ENCODE data around the gene IL2RA. TPM values are rescaled to one million over a fixed set of nuclear protein-coding genes. Genes with fewer than 3 reads are reported as not detected.
"Not testable (repeated sequence)": the region's sequence is repeated elsewhere in the genome, so short reads cannot be mapped to it uniquely, and the experiment has no call there.

IL2RA gene
- total RNA-seq, 4 donors from 2014 or later = 0.79 to 1.1 TPM; not detected in 2

DNA sequence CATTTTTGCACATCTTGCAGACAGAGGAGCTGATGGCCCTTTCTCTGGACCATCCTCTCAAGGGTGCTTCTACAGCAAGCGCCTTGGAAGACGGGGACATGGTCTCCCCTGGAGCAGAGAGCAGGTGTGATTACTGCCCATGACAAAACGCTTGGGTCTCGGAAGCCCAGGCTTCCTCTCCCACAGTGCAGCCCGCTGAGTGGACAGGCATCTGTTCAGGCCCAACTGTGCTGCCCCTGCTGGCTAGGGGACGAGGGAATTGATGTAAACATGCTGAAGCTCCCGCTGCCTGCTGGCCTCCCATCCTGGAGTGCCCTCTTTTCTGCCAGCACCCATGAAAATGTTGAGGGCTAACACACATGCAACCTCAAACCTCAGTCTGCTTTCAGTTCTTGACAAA, 99.1 kb downstream of the IL2RA start:
- WGBS, 2 donors (ENCODE audit: low coverage in 1 of 2) = 85% methylated on average over 7 of the region's 7 CpGs; no CpG with 5 or more reads in 1 of the 2 donors
- DNase-seq = no peak
- Histone ChIP-seq H3K27me3 (no peaks in the 10 kb centered on the region), H3K9me3 (no peaks in the 10 kb centered on the region), H3K4me1 (peaks cover 0 to 5% (median 0%) of the 10 kb centered on the region in 4 donors), H3K36me3 (peaks cover 0 to 16% (median 0%) of the 10 kb centered on the region in 4 donors), H3K4me3 (no peak overlapping the region), H3K27ac (no peak overlapping the region)
- intact Hi-C loops (cut with DNase I; ENCODE audit: low total_unique reads) = no loop called here
- in situ Hi-C loops (cut with MboI; ENCODE audit: low pct_ligation_motif_present in 1 of 4, low pct_unique_long_range_greater_than_20kb in 1 of 4, low sequenced_read_pairs in 3 of 4) = no loop called here
- no peak for TF ChIP-seq POLR2A (IDR thresholded peaks at IDR 0.05)
- TF ChIP-seq, protein P1, sequence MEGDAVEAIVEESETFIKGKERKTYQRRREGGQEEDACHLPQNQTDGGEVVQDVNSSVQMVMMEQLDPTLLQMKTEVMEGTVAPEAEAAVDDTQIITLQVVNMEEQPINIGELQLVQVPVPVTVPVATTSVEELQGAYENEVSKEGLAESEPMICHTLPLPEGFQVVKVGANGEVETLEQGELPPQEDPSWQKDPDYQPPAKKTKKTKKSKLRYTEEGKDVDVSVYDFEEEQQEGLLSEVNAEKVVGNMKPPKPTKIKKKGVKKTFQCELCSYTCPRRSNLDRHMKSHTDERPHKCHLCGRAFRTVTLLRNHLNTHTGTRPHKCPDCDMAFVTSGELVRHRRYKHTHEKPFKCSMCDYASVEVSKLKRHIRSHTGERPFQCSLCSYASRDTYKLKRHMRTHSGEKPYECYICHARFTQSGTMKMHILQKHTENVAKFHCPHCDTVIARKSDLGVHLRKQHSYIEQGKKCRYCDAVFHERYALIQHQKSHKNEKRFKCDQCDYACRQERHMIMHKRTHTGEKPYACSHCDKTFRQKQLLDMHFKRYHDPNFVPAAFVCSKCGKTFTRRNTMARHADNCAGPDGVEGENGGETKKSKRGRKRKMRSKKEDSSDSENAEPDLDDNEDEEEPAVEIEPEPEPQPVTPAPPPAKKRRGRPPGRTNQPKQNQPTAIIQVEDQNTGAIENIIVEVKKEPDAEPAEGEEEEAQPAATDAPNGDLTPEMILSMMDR (IDR thresholded peaks at IDR 0.05) = no peak
- TF ChIP-seq POLR2AphosphoS5 (IDR thresholded peaks at IDR 0.05) = no peak
- no peak for TF ChIP-seq EP300 (IDR thresholded peaks at IDR 0.05; ENCODE audit: low read depth)

DNA sequence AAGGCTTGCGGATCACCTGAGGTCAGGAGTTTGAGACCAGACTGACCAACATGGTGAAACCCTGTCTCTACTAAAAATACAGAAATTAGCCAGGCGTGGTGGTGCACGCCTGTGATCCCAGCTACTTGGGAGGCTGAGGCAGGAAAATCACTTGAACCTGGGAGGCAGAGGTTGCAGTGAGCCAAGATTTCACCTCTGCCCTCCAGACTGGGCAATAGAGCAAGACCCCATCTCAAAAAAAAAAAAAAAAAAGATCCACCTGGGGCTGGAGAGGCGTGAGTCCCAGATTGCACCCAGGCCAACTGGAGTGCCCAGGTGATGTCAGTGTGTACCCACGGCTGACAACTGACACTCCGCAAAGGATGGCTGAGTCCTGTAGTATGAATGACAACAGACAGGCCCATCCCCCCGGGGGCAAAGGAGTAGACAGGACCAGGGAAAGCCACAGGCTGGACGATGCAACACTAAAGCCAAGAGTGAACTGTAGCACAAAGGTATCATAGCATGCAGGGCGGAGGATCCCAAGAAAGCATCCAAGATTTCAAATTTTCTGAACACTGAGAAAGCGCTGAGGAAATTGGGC, 99.7 kb downstream of the IL2RA start:
- DNase-seq; H3K4me1 ChIP-seq; intact Hi-C loops (cut with DNase I; ENCODE audit: low total_unique reads); H3K27ac ChIP-seq; in situ Hi-C loops (cut with MboI; ENCODE audit: low pct_ligation_motif_present in 1 of 4, low pct_unique_long_range_greater_than_20kb in 1 of 4, low sequenced_read_pairs in 3 of 4); H3K9me3 ChIP-seq; H3K27me3 ChIP-seq; H3K4me3 ChIP-seq: not testable (repeated sequence)
- H3K36me3 ChIP-seq = peaks cover 0 to 16% (median 0%) of the 10 kb centered on the region in 4 donors
- whole genome bisulfite sequencing, 2 donors (ENCODE audit: low coverage in 1 of 2) = 98 to 100% methylated on average over 6 to 10 of the region's 10 CpGs

DNA sequence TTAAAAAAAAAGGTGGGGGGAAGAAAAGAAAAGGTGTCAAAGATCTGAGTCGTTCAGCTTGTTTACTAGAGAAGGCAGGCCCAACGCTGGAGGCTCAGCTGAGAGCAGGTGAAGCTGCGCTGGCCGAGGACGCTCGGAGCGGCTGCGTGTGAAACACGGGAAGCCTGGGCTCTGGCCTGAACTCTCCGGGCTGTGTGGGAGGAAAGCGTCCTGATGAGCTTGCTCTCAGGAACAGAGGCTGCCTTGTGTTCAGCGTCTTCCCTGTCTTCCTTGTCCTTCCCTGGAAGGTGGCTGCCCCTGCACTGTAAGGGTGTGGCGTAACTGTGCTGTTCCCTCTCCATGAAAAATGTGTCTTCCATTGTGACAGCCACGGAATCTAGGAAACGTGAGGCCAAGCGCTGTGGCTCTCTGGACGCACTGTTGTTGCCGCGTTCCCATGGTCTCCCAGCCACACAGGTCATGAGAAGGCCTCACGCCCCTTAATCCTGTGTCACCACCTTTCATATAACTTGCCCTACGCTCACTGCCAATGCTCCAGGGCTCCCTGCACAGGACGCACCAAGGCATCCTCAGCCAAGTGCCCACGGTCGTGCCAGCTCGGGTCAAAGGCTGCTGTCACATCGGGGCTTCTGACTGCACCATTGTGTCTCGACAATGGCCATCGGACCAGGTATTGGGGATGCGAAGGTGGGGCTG, 100.6 kb downstream of the IL2RA start:
- Histone ChIP-seq H3K27me3 (no peaks in the 10 kb centered on the region), H3K4me3 (no peak overlapping the region), H3K4me1 (peaks cover 0 to 5% (median 0%) of the 10 kb centered on the region in 4 donors), H3K36me3 (peaks cover 0 to 16% (median 0%) of the 10 kb centered on the region in 4 donors), H3K27ac (no peak overlapping the region), H3K9me3 (no peaks in the 10 kb centered on the region)
- intact Hi-C loops (cut with DNase I; ENCODE audit: low total_unique reads) = no loop called here
- in situ Hi-C loops (cut with MboI; ENCODE audit: low pct_ligation_motif_present in 1 of 4, low pct_unique_long_range_greater_than_20kb in 1 of 4, low sequenced_read_pairs in 3 of 4) = no loop called here
- DNase-seq = no peak
- TF ChIP-seq, protein P1 (IDR thresholded peaks at IDR 0.05) = no peak
- TF ChIP-seq EP300 (IDR thresholded peaks at IDR 0.05; ENCODE audit: low read depth) (no peak), POLR2A (IDR thresholded peaks at IDR 0.05) (no peak), POLR2AphosphoS5 (IDR thresholded peaks at IDR 0.05) (no peak)
- 74 to 96% methylated on average over 4 to 29 of the region's 29 CpGs for WGBS, 2 donors (ENCODE audit: low coverage in 1 of 2)

DNA sequence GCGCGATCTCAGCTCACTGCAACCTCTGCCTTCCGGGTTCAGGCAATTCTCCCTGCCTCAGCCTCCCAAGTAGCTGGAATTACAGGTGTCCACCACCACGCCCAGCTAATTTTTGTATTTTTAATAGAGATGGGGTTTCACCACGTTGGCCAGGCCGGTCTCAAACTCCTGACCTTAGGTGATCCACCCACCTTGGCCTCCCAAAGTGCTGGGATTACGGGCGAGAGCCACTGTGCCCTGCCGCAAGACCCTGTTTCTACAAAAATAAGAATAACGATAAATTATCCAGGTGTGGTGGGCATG, 101.2 kb downstream of the IL2RA start:
- intact Hi-C loops (cut with DNase I; ENCODE audit: low total_unique reads); H3K27me3 ChIP-seq; H3K9me3 ChIP-seq; DNase-seq; in situ Hi-C loops (cut with MboI; ENCODE audit: low pct_ligation_motif_present in 1 of 4, low pct_unique_long_range_greater_than_20kb in 1 of 4, low sequenced_read_pairs in 3 of 4); H3K4me1 ChIP-seq; H3K27ac ChIP-seq; H3K4me3 ChIP-seq: not testable (repeated sequence)
- 97 to 100% methylated on average over 6 to 10 of the region's 10 CpGs for WGBS, 2 donors (ENCODE audit: low coverage in 1 of 2)
- peaks cover 0 to 16% (median 0%) of the 10 kb centered on the region in 4 donors for H3K36me3 ChIP-seq

Small RNAs within 50 kb of the gene (small RNA-seq; reads per million reads assigned to genes)
- 0 reads per million in 4 donors for gene RF00397

Other genes starting within 250 kb of the IL2RA start
- gene GDI2, start 248.9 kb downstream of the IL2RA start, total RNA-seq = 100 to 1,000 TPM; 122 to 270 (median 203) TPM
- gene ANKRD16, start 172.5 kb downstream of the IL2RA start, total RNA-seq = 10 to 100 TPM in 3 of 4 donors, 1 to 10 TPM in 1; 8.5 to 21.7 (median 17.8) TPM
- gene FBH1, start 172.1 kb downstream of the IL2RA start, total RNA-seq = 100 to 1,000 TPM; 101 to 143 (median 120) TPM
- 10 to 100 TPM in 3 of 4 donors, 1 to 10 TPM in 1; 3.7 to 58.1 (median 24.6) TPM for gene IL15RA, start 84.8 kb downstream of the IL2RA start, total RNA-seq
- 10 to 100 TPM; 45.0 to 80.7 (median 64.7) TPM for gene RBM17, start 26.7 kb upstream of the IL2RA start, total RNA-seq
- gene PFKFB3, start 140.6 kb upstream of the IL2RA start, total RNA-seq = 10 to 100 TPM; 16.9 to 29.9 (median 20.2) TPM